Endodermal cell (in vitro differentiated cells): Measurements from ENCODE around the gene OPHN1. TPM values are rescaled to one million over a fixed set of nuclear protein-coding genes. Genes with fewer than 3 reads are reported as not detected.

Experiments used
- DNase-seq: peaks from one replicate; pipeline ENCODE4 v3.0.0-alpha.2; 2017
- H3K27ac ChIP-seq: 2 replicates; pipeline ENCODE4 v1.5.1; 2013; ENCODE audit warnings: mild to moderate bottlenecking, low read depth, low read length, moderate library complexity
- H3K27me3 ChIP-seq: 2 replicates; pipeline ENCODE4 v1.6.1; 2013; ENCODE audit warnings: mild to moderate bottlenecking, low read length, moderate library complexity; ENCODE audit not compliant: insufficient read depth, control insufficient read depth, poor library complexity, severe bottlenecking
- H3K36me3 ChIP-seq: 2 replicates; pipeline ENCODE4 v1.7.0; 2013; ENCODE audit warnings: mild to moderate bottlenecking, low read length, moderate library complexity; ENCODE audit not compliant: control insufficient read depth, insufficient read depth
- H3K4me1 ChIP-seq: one replicate; pipeline ENCODE4 v1.7.0; 2013; ENCODE audit warnings: low read length; ENCODE audit not compliant: control insufficient read depth, insufficient read depth
- H3K4me3 ChIP-seq: 2 replicates; pipeline ENCODE4 v1.5.1; 2013; ENCODE audit warnings: mild to moderate bottlenecking, low read length, moderate library complexity
- H3K9ac ChIP-seq: 2 replicates; pipeline ENCODE4 v1.6.1; 2013; ENCODE audit warnings: mild to moderate bottlenecking, low read length, moderate library complexity; ENCODE audit not compliant: poor library complexity, severe bottlenecking; ENCODE audit errors: extremely low read depth
- H3K9me3 ChIP-seq: 2 replicates; pipeline ENCODE4 v1.6.1; 2013; ENCODE audit warnings: mild to moderate bottlenecking, low read length, moderate library complexity; ENCODE audit not compliant: control insufficient read depth
- H3K27ac Mint-ChIP-seq: 2 replicates; pipeline ENCODE4 v1.8.0; 2020; ENCODE audit warnings: mixed read lengths
- H3K27me3 Mint-ChIP-seq: 2 replicates; pipeline ENCODE4 v1.8.0; 2021; ENCODE audit warnings: mild to moderate bottlenecking, mixed read lengths; ENCODE audit not compliant: insufficient read depth
- H3K36me3 Mint-ChIP-seq: 2 replicates; pipeline ENCODE4 v1.8.0; 2020; ENCODE audit warnings: low read depth, mixed read lengths
- H3K4me1 Mint-ChIP-seq: 2 replicates; pipeline ENCODE4 v1.8.0; 2020; ENCODE audit warnings: mixed read lengths
- H3K4me3 Mint-ChIP-seq: 2 replicates; pipeline ENCODE4 v1.8.0; 2020; ENCODE audit warnings: mild to moderate bottlenecking, moderate library complexity, mixed read lengths
- H3K9me3 Mint-ChIP-seq: 2 replicates; pipeline ENCODE4 v1.8.0; 2020; ENCODE audit warnings: mild to moderate bottlenecking, mixed read lengths
- CTCF ChIP-seq: fragments of 200-600 bp; sonication (generic); conservative IDR thresholded peaks from 2 replicates; pipeline ENCODE4 v1.5.0; 2021; ENCODE audit warnings: antibody characterized with exemption, mild to moderate bottlenecking
- WGBS, 2 experiments: methylation state at CpG; one replicate each; pipeline versions ENCODE4 v1.1.5 to v1.1.7; 2013; ENCODE audit warnings: missing lambda C conversion rate in 2 of 2, mixed read lengths in 1 of 2; ENCODE audit not compliant: insufficient coverage in 1 of 2, insufficient read length in 1 of 2; 5-methylcytosine and 5-hydroxymethylcytosine counted together
- total RNA-seq, 2 donors: library from RNA; stranded (reverse); fragmentation: NEBNext Ultra II Directional in 1 of 2; extraction: Animal tissue kit (Norgen Biotek cat#: 25700) in 1 of 2; gene quantifications; 2 replicates in 1 of 2; 3 replicates in 1 of 2; pipeline ENCODE4 v1.2.1, GENCODE V29; 2021

OPHN1 gene
- total RNA-seq, 2 donors from 2014 or later, result 2.9 to 5.0 TPM

GRCh38 chrX:68043713-68044438 lies 389.4 kb downstream of the OPHN1 start:
- 80% methylated on average over 1 of the region's 1 CpG; no CpG with 5 or more reads in 1 of the 2 experiments for WGBS, 2 experiments
- DNase-seq, result no peak
- H3K9me3 ChIP-seq, result no peaks in the 10 kb centered on the region
- H3K4me3 ChIP-seq, result no peak overlapping the region
- TF ChIP-seq CTCF, result no peak
- Mint-ChIP-seq H3K27me3 (no peaks in the 10 kb centered on the region), H3K27ac (no peak overlapping the region), H3K9me3 (peaks cover 40% of the 10 kb centered on the region), H3K4me3 (no peak overlapping the region), H3K4me1 (no peaks in the 10 kb centered on the region), H3K36me3 (no peaks in the 10 kb centered on the region)
- H3K27me3 ChIP-seq, result no peaks in the 10 kb centered on the region
- H3K36me3 ChIP-seq, result no peaks in the 10 kb centered on the region
- no peak overlapping the region for H3K27ac ChIP-seq
- H3K9ac ChIP-seq, result no peak overlapping the region
- H3K4me1 ChIP-seq, result no peaks in the 10 kb centered on the region

- H3K27ac ChIP-seq, result no peak overlapping the region
- no peak for TF ChIP-seq CTCF
- Mint-ChIP-seq H3K36me3 (no peaks in the 10 kb centered on the region), H3K27me3 (no peaks in the 10 kb centered on the region), H3K27ac (no peak overlapping the region), H3K9me3 (peaks cover 30% of the 10 kb centered on the region), H3K4me3 (no peak overlapping the region), H3K4me1 (no peaks in the 10 kb centered on the region)
- H3K27me3 ChIP-seq, result no peaks in the 10 kb centered on the region
- no peaks in the 10 kb centered on the region for H3K4me1 ChIP-seq
- H3K36me3 ChIP-seq, result no peaks in the 10 kb centered on the region
- H3K4me3 ChIP-seq, result no peak overlapping the region
- H3K9ac ChIP-seq, result no peak overlapping the region
- H3K9me3 ChIP-seq, result no peaks in the 10 kb centered on the region
- DNase-seq, result no peak
- WGBS, 2 experiments, result 88% methylated on average over 1 of the region's 1 CpG; no CpG with 5 or more reads in 1 of the 2 experiments
These were observed 392.2 kb downstream of the OPHN1 start for GRCh38 chrX:68041110-68041509.

- no peak overlapping the region for H3K4me3 Mint-ChIP-seq
- Histone ChIP-seq H3K27me3 (no peaks in the 10 kb centered on the region), H3K27ac (no peak overlapping the region), H3K36me3 (no peaks in the 10 kb centered on the region), H3K9me3 (no peaks in the 10 kb centered on the region), H3K4me3 (no peak overlapping the region), H3K4me1 (no peaks in the 10 kb centered on the region), H3K9ac (no peak overlapping the region)
- peak; percentile 83 for TF ChIP-seq CTCF
- no peaks in the 10 kb centered on the region for H3K36me3 Mint-ChIP-seq
- WGBS, 2 experiments, result 67 to 81% methylated on average over 6 to 9 of the region's 9 CpGs
- H3K27me3 Mint-ChIP-seq, result no peaks in the 10 kb centered on the region
- no peaks in the 10 kb centered on the region for H3K4me1 Mint-ChIP-seq
- H3K9me3 Mint-ChIP-seq, result peaks cover 49% of the 10 kb centered on the region
- no peak overlapping the region for H3K27ac Mint-ChIP-seq
- DNase-seq, result peak; percentile 86
These were observed 414.8 kb downstream of the OPHN1 start for GRCh38 chrX:68018248-68019203.
